ENCODE data around the gene PTN.

The PTN gene

DNA sequence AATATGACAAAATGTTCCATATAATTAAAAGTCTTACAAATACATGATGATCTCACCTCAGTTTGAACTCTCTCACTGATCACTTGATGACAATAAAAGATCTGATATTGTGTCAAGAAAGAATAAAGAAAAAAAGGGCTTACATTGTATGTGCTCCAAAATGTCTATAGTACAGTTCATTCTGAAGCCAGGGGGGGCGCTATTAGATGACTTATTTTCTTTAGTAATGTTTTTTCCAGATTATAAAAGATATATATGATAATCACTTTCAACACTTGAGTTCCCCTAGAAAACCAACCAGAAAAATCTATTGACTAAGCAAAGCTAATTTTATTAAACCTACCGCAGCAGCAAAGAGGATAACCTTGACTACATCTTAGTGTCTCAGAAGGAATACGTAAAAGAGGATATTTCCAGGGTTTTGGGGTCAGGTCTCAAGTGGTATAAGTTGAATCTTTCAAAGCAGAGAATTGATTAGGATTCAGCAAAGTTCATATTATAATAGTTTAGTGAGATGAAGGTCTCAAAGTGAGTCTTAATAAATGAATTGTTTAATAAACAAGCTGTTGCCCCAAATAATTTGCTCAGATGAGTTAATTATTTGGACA, 55.8 kb downstream of the PTN start:
- no peak for DNase-seq (ENCODE audit: low spot score)
- no peak overlapping the region for H2BK15ac ChIP-seq (ENCODE audit: low read length)
- H3K18ac ChIP-seq (ENCODE audit: low read length), result no peak overlapping the region
- H2BK120ac ChIP-seq (ENCODE audit: low read depth, low read length), result no peak overlapping the region
- no peak overlapping the region for H3K9ac ChIP-seq (ENCODE audit: low read depth, low read length, poor library complexity)
- no peak overlapping the region for H3K23ac ChIP-seq (ENCODE audit: low read depth, low read length, poor library complexity)
- no peaks in the 10 kb centered on the region for H3K27me3 ChIP-seq (ENCODE audit: control insufficient read depth in 3 of 3, insufficient read depth in 3 of 3, low read depth in 1 of 3, low read length in 3 of 3)
- peaks cover 0 to 51% of the 10 kb centered on the region in 2 donors for H3K36me3 ChIP-seq (replicated peaks in 1 of 2; ENCODE audit: control insufficient read depth in 2 of 2, insufficient read depth in 2 of 2, low read length in 2 of 2)
- no peak overlapping the region for H3K27ac ChIP-seq (replicated peaks; ENCODE audit: low read length)
- H3K79me1 ChIP-seq (ENCODE audit: low read depth, low read length), result no peaks in the 10 kb centered on the region
- no peak overlapping the region for H4K8ac ChIP-seq (ENCODE audit: low read depth, low read length)
- peaks cover 2 to 5% of the 10 kb centered on the region in 2 donors for H3K9me3 ChIP-seq (replicated peaks in 1 of 2; ENCODE audit: control insufficient read depth in 2 of 2, insufficient read depth in 1 of 2, low read depth in 1 of 2, low read length in 2 of 2)
- no peak overlapping the region for H3K4me3 ChIP-seq (ENCODE audit: low read length in 2 of 2)
- WGBS, 2 donors (ENCODE audit: extremely low coverage in 2 of 2, insufficient read length in 2 of 2, insufficient replicate concordance in 1 of 2), result no CpG with 5 or more reads among the region's 3 CpGs
- H2BK12ac ChIP-seq (ENCODE audit: low read length), result no peak overlapping the region
- H2AFZ ChIP-seq (ENCODE audit: low read length), result no peak overlapping the region
- H2BK5ac ChIP-seq (ENCODE audit: low read length), result no peak overlapping the region
- H2AK5ac ChIP-seq (ENCODE audit: low read depth, low read length), result no peak overlapping the region
- H3K4me2 ChIP-seq (ENCODE audit: insufficient read depth, low read length, poor library complexity, severe bottlenecking), result no peak overlapping the region
- no peaks in the 10 kb centered on the region for H3K4me1 ChIP-seq (ENCODE audit: control insufficient read depth in 2 of 2, insufficient read depth in 1 of 2, low read depth in 1 of 2, low read length in 2 of 2)
- no peak overlapping the region for H3K14ac ChIP-seq (ENCODE audit: low read length)
- H3K4ac ChIP-seq (ENCODE audit: low read length), result no peak overlapping the region
- H4K91ac ChIP-seq (ENCODE audit: low read depth, low read length, poor library complexity), result no peak overlapping the region

DNA sequence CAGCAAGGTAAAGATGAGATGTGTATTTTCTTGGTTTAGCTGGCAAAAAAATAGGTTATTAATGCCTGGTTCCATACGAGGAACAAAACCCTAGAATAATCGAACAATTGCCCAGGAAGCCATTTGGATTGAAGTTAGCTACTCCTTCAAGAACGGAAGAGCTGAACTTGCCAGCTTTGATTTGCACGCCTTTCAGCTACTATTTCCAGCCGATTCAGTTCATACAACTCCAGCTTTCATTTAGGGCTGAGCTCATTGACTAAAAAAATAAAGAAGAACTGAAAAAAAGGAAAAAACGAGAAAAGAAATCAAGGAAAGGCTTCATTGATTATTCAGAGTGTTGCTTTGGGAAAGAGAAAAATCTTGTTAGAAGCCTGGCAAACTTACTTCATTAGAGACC, 60.4 kb downstream of the PTN start:
- H2BK15ac ChIP-seq (ENCODE audit: low read length), result no peak overlapping the region
- H2BK120ac ChIP-seq (ENCODE audit: low read depth, low read length), result no peak overlapping the region
- H3K9me3 ChIP-seq (replicated peaks in 1 of 2; ENCODE audit: control insufficient read depth in 2 of 2, insufficient read depth in 1 of 2, low read depth in 1 of 2, low read length in 2 of 2), result peaks cover 0 to 4% of the 10 kb centered on the region in 2 donors
- H3K27ac ChIP-seq (replicated peaks; ENCODE audit: low read length), result no peak overlapping the region
- peaks cover 0 to 2% of the 10 kb centered on the region in 2 donors for H3K4me1 ChIP-seq (ENCODE audit: control insufficient read depth in 2 of 2, insufficient read depth in 1 of 2, low read depth in 1 of 2, low read length in 2 of 2)
- H3K4me3 ChIP-seq (ENCODE audit: low read length in 2 of 2), result no peak overlapping the region
- H3K18ac ChIP-seq (ENCODE audit: low read length), result no peak overlapping the region
- no peak overlapping the region for H3K4ac ChIP-seq (ENCODE audit: low read length)
- H3K4me2 ChIP-seq (ENCODE audit: insufficient read depth, low read length, poor library complexity, severe bottlenecking), result no peak overlapping the region
- H2AK5ac ChIP-seq (ENCODE audit: low read depth, low read length), result no peak overlapping the region
- H3K36me3 ChIP-seq (replicated peaks in 1 of 2; ENCODE audit: control insufficient read depth in 2 of 2, insufficient read depth in 2 of 2, low read length in 2 of 2), result peaks cover 0 to 26% of the 10 kb centered on the region in 2 donors
- no peak overlapping the region for H3K14ac ChIP-seq (ENCODE audit: low read length)
- no peaks in the 10 kb centered on the region for H3K27me3 ChIP-seq (ENCODE audit: control insufficient read depth in 3 of 3, insufficient read depth in 3 of 3, low read depth in 1 of 3, low read length in 3 of 3)
- no peak overlapping the region for H2AFZ ChIP-seq (ENCODE audit: low read length)
- no peak overlapping the region for H4K91ac ChIP-seq (ENCODE audit: low read depth, low read length, poor library complexity)
- no peak for DNase-seq (ENCODE audit: low spot score)
- no peak overlapping the region for H3K23ac ChIP-seq (ENCODE audit: low read depth, low read length, poor library complexity)
- H4K8ac ChIP-seq (ENCODE audit: low read depth, low read length), result no peak overlapping the region
- WGBS, 2 donors (ENCODE audit: extremely low coverage in 2 of 2, insufficient read length in 2 of 2, insufficient replicate concordance in 1 of 2), result no CpG with 5 or more reads among the region's 6 CpGs
- H3K9ac ChIP-seq (ENCODE audit: low read depth, low read length, poor library complexity), result no peak overlapping the region
- no peaks in the 10 kb centered on the region for H3K79me1 ChIP-seq (ENCODE audit: low read depth, low read length)
- H2BK5ac ChIP-seq (ENCODE audit: low read length), result no peak overlapping the region
- H2BK12ac ChIP-seq (ENCODE audit: low read length), result no peak overlapping the region

DNA sequence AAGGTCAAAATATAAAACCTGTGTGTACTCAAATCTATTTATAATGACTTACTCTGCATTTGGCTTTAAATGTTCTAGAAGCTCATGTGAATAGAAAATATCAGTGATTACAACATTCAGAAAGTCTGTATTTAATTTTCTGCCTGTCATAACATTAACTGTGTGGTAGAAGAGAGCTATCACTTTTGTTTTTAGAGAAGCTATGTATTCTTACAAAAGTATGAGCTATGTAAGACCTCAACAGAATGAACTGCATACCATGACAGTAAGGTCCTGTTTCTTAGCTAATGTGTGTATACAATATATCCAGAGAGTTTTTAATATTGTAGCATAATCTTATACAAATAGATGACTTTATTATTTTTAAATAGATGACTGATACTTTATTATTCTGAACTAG, 61.5 kb downstream of the PTN start:
- Histone ChIP-seq H3K4me2 (ENCODE audit: insufficient read depth, low read length, poor library complexity, severe bottlenecking) (no peak overlapping the region), H3K27me3 (ENCODE audit: control insufficient read depth in 3 of 3, insufficient read depth in 3 of 3, low read depth in 1 of 3, low read length in 3 of 3) (no peaks in the 10 kb centered on the region), H3K14ac (ENCODE audit: low read length) (no peak overlapping the region), H3K23ac (ENCODE audit: low read depth, low read length, poor library complexity) (no peak overlapping the region), H3K4me3 (ENCODE audit: low read length in 2 of 2) (no peak overlapping the region), H3K27ac (replicated peaks; ENCODE audit: low read length) (no peak overlapping the region), H4K91ac (ENCODE audit: low read depth, low read length, poor library complexity) (no peak overlapping the region), H3K4me1 (ENCODE audit: control insufficient read depth in 2 of 2, insufficient read depth in 1 of 2, low read depth in 1 of 2, low read length in 2 of 2) (peaks cover 0 to 2% of the 10 kb centered on the region in 2 donors), H3K18ac (ENCODE audit: low read length) (no peak overlapping the region), H3K79me1 (ENCODE audit: low read depth, low read length) (no peaks in the 10 kb centered on the region), H2AFZ (ENCODE audit: low read length) (no peak overlapping the region), H2BK15ac (ENCODE audit: low read length) (no peak overlapping the region), H3K9me3 (replicated peaks in 1 of 2; ENCODE audit: control insufficient read depth in 2 of 2, insufficient read depth in 1 of 2, low read depth in 1 of 2, low read length in 2 of 2) (peaks cover 0 to 4% of the 10 kb centered on the region in 2 donors), H2BK120ac (ENCODE audit: low read depth, low read length) (no peak overlapping the region), H3K9ac (ENCODE audit: low read depth, low read length, poor library complexity) (no peak overlapping the region), H3K4ac (ENCODE audit: low read length) (no peak overlapping the region), H4K8ac (ENCODE audit: low read depth, low read length) (no peak overlapping the region), H2BK5ac (ENCODE audit: low read length) (no peak overlapping the region), H3K36me3 (replicated peaks in 1 of 2; ENCODE audit: control insufficient read depth in 2 of 2, insufficient read depth in 2 of 2, low read length in 2 of 2) (peaks cover 0 to 26% of the 10 kb centered on the region in 2 donors), H2AK5ac (ENCODE audit: low read depth, low read length) (no peak overlapping the region), H2BK12ac (ENCODE audit: low read length) (no peak overlapping the region)
- DNase-seq (ENCODE audit: low spot score), result no peak

DNA sequence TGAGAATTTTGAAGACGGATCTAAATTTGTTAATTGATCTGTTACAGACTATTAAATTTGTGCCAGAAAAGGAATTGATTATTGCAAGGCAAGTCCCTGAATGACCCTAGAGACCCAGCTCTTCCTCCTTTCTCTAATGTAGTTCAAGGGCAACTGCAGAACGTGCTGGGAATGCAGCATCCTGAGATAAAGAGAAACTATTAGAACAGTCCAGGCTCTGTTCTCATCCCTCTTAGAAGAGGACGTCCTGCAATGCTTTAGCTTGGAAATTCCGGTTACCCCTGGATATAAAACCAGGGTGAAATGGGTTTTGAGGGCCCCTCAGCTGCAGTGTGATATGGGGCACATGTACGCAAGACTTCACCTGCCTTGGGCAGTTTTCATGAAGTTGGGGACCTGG, 67.3 kb downstream of the PTN start:
- Histone ChIP-seq H2BK5ac (ENCODE audit: low read length) (no peak overlapping the region), H4K8ac (ENCODE audit: low read depth, low read length) (no peak overlapping the region), H3K14ac (ENCODE audit: low read length) (no peak overlapping the region), H3K36me3 (replicated peaks in 1 of 2; ENCODE audit: control insufficient read depth in 2 of 2, insufficient read depth in 2 of 2, low read length in 2 of 2) (no peaks in the 10 kb centered on the region), H3K4me2 (ENCODE audit: insufficient read depth, low read length, poor library complexity, severe bottlenecking) (no peak overlapping the region), H2BK12ac (ENCODE audit: low read length) (no peak overlapping the region), H3K27ac (replicated peaks; ENCODE audit: low read length) (no peak overlapping the region), H4K91ac (ENCODE audit: low read depth, low read length, poor library complexity) (no peak overlapping the region), H3K79me1 (ENCODE audit: low read depth, low read length) (no peaks in the 10 kb centered on the region), H3K9ac (ENCODE audit: low read depth, low read length, poor library complexity) (no peak overlapping the region), H2BK120ac (ENCODE audit: low read depth, low read length) (no peak overlapping the region), H3K23ac (ENCODE audit: low read depth, low read length, poor library complexity) (no peak overlapping the region), H2AFZ (ENCODE audit: low read length) (no peak overlapping the region), H3K27me3 (ENCODE audit: control insufficient read depth in 3 of 3, insufficient read depth in 3 of 3, low read depth in 1 of 3, low read length in 3 of 3) (no peaks in the 10 kb centered on the region), H3K4ac (ENCODE audit: low read length) (no peak overlapping the region), H3K4me1 (ENCODE audit: control insufficient read depth in 2 of 2, insufficient read depth in 1 of 2, low read depth in 1 of 2, low read length in 2 of 2) (peaks cover 0 to 6% of the 10 kb centered on the region in 2 donors), H3K18ac (ENCODE audit: low read length) (no peak overlapping the region), H2AK5ac (ENCODE audit: low read depth, low read length) (no peak overlapping the region), H2BK15ac (ENCODE audit: low read length) (no peak overlapping the region), H3K9me3 (replicated peaks in 1 of 2; ENCODE audit: control insufficient read depth in 2 of 2, insufficient read depth in 1 of 2, low read depth in 1 of 2, low read length in 2 of 2) (peaks cover 0 to 4% of the 10 kb centered on the region in 2 donors), H3K4me3 (ENCODE audit: low read length in 2 of 2) (no peak overlapping the region)
- DNase-seq (ENCODE audit: low spot score), result no peak
- WGBS, 2 donors (ENCODE audit: extremely low coverage in 2 of 2, insufficient read length in 2 of 2, insufficient replicate concordance in 1 of 2), result no CpG with 5 or more reads among the region's 5 CpGs

All from neuronal stem cell (in vitro differentiated cells).